HG03432 (cell line): Measurements from ENCODE around the gene TOPAZ1.

ENCODE experiments used
- ATAC-seq: cut with Tn5 transposase; IDR thresholded peaks from one replicate; pipeline ENCODE4 v1.9.1; 2021; ENCODE audit warnings: mild to moderate bottlenecking, moderate library complexity; ENCODE audit not compliant: unreplicated experiment

TOPAZ1 gene

GRCh38 chr3:44242721-44243120, 1.0 kb downstream of the TOPAZ1 start:
- no peak for ATAC-seq

GRCh38 chr3:44248152-44248551, 6.5 kb downstream of the TOPAZ1 start:
- ATAC-seq: no peak

- no peak for ATAC-seq
These were observed 10.8 kb downstream of the TOPAZ1 start for GRCh38 chr3:44252332-44252959.

- no peak for ATAC-seq
These were observed 17.7 kb downstream of the TOPAZ1 start for GRCh38 chr3:44259404-44259803.

- no peak for ATAC-seq
These were observed 22.5 kb downstream of the TOPAZ1 start for GRCh38 chr3:44264146-44264545.

- no peak for ATAC-seq
These were observed 24.1 kb downstream of the TOPAZ1 start for GRCh38 chr3:44265815-44266214.

GRCh38 chr3:44272191-44272590, 30.5 kb downstream of the TOPAZ1 start:
- no peak for ATAC-seq

- no peak for ATAC-seq
These were observed 36.2 kb downstream of the TOPAZ1 start for GRCh38 chr3:44277925-44278324.

- ATAC-seq: no peak
These were observed 38.4 kb downstream of the TOPAZ1 start for GRCh38 chr3:44280077-44280476.

GRCh38 chr3:44280631-44281030, 38.9 kb downstream of the TOPAZ1 start:
- no peak for ATAC-seq

- no peak for ATAC-seq
These were observed 43.3 kb downstream of the TOPAZ1 start for GRCh38 chr3:44284949-44285348.

GRCh38 chr3:44289882-44290462, 48.3 kb downstream of the TOPAZ1 start:
- no peak for ATAC-seq

- ATAC-seq: no peak
These were observed 50.6 kb downstream of the TOPAZ1 start for GRCh38 chr3:44292276-44292675.

GRCh38 chr3:44292947-44293346, 51.3 kb downstream of the TOPAZ1 start:
- ATAC-seq: no peak

- no peak for ATAC-seq
These were observed 55.6 kb downstream of the TOPAZ1 start for GRCh38 chr3:44297255-44297654.

- no peak for ATAC-seq
These were observed 60.1 kb downstream of the TOPAZ1 start for GRCh38 chr3:44301746-44302145.

- ATAC-seq: no peak
These were observed 67.8 kb downstream of the TOPAZ1 start for GRCh38 chr3:44309500-44309899.

GRCh38 chr3:44318891-44319311, 77.2 kb downstream of the TOPAZ1 start:
- no peak for ATAC-seq

- no peak for ATAC-seq
These were observed 79.6 kb downstream of the TOPAZ1 start for GRCh38 chr3:44321335-44321734.

- ATAC-seq: no peak
These were observed 81.8 kb downstream of the TOPAZ1 start for GRCh38 chr3:44323341-44323955.

GRCh38 chr3:44324584-44324983, 82.9 kb downstream of the TOPAZ1 start:
- no peak for ATAC-seq

- ATAC-seq: no peak
These were observed 84.3 kb downstream of the TOPAZ1 start for GRCh38 chr3:44326019-44326418.
